ENCODE measurements around the gene C2orf72.

The C2orf72 gene

DNA sequence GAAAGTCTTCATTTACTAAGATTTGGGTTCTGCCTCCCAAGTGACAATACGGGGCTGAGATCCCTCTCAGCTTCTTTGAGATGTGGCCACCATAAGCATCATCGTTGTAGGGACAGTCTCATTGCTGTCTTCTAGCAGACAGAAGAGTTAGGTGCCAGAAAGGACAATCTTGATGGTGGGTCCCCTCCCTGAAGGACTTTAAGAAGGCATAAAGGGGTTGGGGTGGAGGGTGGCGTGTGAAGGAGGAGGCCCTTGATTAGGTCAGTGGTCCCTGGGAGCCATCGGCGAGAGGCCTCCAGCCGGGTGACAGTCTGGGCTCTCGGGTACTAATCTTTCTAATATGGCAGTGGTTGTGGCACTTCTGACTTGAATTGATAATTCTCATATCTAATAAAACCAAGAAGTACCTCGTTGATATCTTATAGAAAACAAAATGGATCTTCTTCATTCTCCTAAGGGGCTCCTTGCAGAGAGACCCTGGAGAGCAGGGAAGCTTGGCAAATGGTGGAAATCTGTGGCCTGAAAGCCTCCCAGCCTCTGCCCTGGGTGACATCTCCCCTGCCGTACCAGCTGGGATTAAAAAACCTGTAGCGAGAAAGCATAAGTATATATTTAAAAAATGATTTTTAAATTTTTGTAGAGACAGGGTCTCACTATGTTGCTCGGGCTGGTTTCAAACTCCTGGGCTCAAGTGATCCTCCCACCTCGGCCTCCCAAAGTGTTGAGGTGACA is 12.1 kb downstream of the C2orf72 start:
- Histone ChIP-seq H3K36me3 (replicated peaks) (no peaks in the 10 kb centered on the region), H3K4me3 (ENCODE audit: low read depth, low read length) (no peak overlapping the region), H3K27me3 (replicated peaks) (peaks cover 5% of the 10 kb centered on the region), H3K27ac (no peak overlapping the region)
- no peak for TF ChIP-seq CTCF (IDR thresholded peaks at IDR 0.05; ENCODE audit: low read depth, low read length, missing control alignments)
- in situ Hi-C loops (cut with HindIII; ENCODE audit: low pct_ligation_motif_present, low sequenced_read_pairs), result no loop called here
- DNase-seq, result no peak

- in situ Hi-C loops (cut with HindIII; ENCODE audit: low pct_ligation_motif_present, low sequenced_read_pairs), result no loop called here
- H3K4me3 ChIP-seq (ENCODE audit: low read depth, low read length), result no peak overlapping the region
- peaks cover 5% of the 10 kb centered on the region for H3K27me3 ChIP-seq (replicated peaks)
- DNase-seq, result no peak
- no peaks in the 10 kb centered on the region for H3K36me3 ChIP-seq (replicated peaks)
- no peak overlapping the region for H3K27ac ChIP-seq
- TF ChIP-seq CTCF (IDR thresholded peaks at IDR 0.05; ENCODE audit: low read depth, low read length, missing control alignments), result no peak
These were observed 12.9 kb downstream of the C2orf72 start for GRCh38 chr2:231050018-231050901.

- in situ Hi-C loops (cut with HindIII; ENCODE audit: low pct_ligation_motif_present, low sequenced_read_pairs), result no loop called here
- Histone ChIP-seq H3K4me3 (ENCODE audit: low read depth, low read length) (no peak overlapping the region), H3K27ac (no peak overlapping the region), H3K36me3 (replicated peaks) (no peaks in the 10 kb centered on the region), H3K27me3 (replicated peaks) (peaks cover 5% of the 10 kb centered on the region)
- no peak for DNase-seq
- no peak for TF ChIP-seq CTCF (IDR thresholded peaks at IDR 0.05; ENCODE audit: low read depth, low read length, missing control alignments)
These were observed 13.8 kb downstream of the C2orf72 start for GRCh38 chr2:231051116-231051515.

DNA sequence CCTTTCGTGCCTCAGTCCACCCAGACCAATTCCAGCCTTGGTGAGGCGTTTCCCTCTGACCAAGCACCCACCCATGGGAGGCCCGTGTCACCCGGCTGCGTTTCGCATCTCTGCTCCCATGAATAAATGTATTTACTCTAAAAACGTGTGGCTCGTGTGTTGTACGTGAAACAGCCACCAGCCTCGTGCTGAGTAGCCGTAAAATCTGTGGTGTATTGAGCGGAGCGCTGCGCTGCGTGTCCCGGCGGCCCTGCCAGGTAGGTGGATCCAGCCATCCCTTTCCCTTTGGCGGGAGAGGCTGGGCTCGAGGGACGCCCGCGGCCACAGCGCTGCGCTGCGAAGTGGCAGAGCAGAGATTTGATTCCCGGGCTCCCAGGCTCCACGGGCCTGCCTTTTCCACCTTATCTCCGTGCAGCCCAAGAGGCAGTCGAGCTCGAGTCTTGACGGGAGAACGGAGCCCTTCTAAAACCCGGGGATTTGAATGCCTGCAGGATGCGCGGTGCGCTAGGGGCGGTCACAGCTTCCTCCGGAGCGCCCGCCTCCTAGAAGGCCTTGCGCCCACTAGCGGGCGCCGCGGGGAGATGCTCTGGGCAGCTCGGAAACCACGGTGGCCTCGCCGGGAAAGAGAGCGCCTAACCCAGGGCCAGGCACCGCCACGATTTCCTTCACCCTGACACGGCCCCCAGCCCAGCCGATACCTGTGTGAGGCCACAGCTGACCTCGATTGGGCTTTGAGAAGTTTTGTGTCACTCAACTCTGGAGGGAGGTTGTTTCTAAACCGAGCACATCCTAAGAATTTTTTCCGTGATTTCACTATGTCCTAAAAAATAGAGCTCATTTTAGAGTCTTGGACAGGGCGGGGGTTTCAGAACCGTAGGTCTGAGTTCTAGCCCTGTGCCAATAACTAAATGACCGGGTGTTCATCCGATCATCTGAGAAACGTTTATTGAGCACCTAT is 15.4 kb downstream of the C2orf72 start:
- H3K36me3 ChIP-seq (replicated peaks), result no peaks in the 10 kb centered on the region
- H3K27me3 ChIP-seq (replicated peaks), result peaks cover 5% of the 10 kb centered on the region
- in situ Hi-C loops (cut with HindIII; ENCODE audit: low pct_ligation_motif_present, low sequenced_read_pairs), result no loop called here
- peak; percentile 68 for DNase-seq
- H3K4me3 ChIP-seq (ENCODE audit: low read depth, low read length), result peak overlapping the region; percentile 64
- H3K27ac ChIP-seq, result no peak overlapping the region
- TF ChIP-seq CTCF (IDR thresholded peaks at IDR 0.05; ENCODE audit: low read depth, low read length, missing control alignments), result peak; percentile 97

DNA sequence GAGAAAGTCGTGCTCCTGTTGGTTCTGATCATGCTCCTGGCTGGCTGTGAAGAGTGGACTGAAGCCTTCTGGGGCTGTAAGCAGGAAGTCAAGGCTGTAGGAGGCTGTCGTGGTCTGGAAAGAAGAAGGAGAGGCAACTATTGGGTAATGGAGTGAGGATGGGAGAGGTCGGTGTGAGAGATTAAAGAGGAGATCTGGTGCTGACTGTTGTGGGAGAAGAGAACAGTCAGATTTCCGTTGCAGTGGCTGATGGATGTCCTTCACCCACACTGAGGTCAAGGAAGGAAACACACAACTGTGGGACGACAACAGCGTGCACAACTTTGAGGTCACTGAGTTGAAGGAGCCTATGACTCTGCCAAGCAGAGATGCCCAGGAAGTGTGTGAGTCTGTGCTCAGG is 16.5 kb downstream of the C2orf72 start:
- H3K4me3 ChIP-seq (ENCODE audit: low read depth, low read length), result no peak overlapping the region
- H3K27me3 ChIP-seq (replicated peaks), result no peaks in the 10 kb centered on the region
- no peak overlapping the region for H3K27ac ChIP-seq
- in situ Hi-C loops (cut with HindIII; ENCODE audit: low pct_ligation_motif_present, low sequenced_read_pairs), result no loop called here
- no peak for TF ChIP-seq CTCF (IDR thresholded peaks at IDR 0.05; ENCODE audit: low read depth, low read length, missing control alignments)
- no peak for DNase-seq
- no peaks in the 10 kb centered on the region for H3K36me3 ChIP-seq (replicated peaks)

All from brain microvascular endothelial cell (primary cell).